ENCODE measurements around the gene IL15RA. TPM values are rescaled to one million over a fixed set of nuclear protein-coding genes. Genes with fewer than 3 reads are reported as not detected.

The IL15RA gene
- total RNA-seq, 1 donor from 2014 or later, result 3.1 TPM

- TF ChIP-seq EZH2 (IDR thresholded peaks at IDR 0.05; ENCODE audit: insufficient read depth, low read length) (peak; percentile 51), CTCF (IDR thresholded peaks at IDR 0.05; ENCODE audit: insufficient read depth, low read depth, low read length) (no peak)
- DNase-seq (ENCODE audit: low read depth), result peak; percentile 46
These were observed 552 bp downstream of the IL15RA start for GRCh38 chr10:5976512-5977470.

GRCh38 chr10:5975641-5976473 lies 1.5 kb downstream of the IL15RA start:
- Histone ChIP-seq H3K4me1 (ENCODE audit: insufficient read depth, low read length) (peaks cover 3% of the 10 kb centered on the region), H3K9ac (ENCODE audit: low read length) (peak overlapping the region; percentile 74), H3K4me3 (ENCODE audit: insufficient read depth, low read depth, low read length) (peak overlapping the region; percentile 78), H3K4me2 (ENCODE audit: low read length) (peak overlapping the region; percentile 98), H3K9me3 (ENCODE audit: insufficient read depth, low read depth, low read length) (no peaks in the 10 kb centered on the region), H2AFZ (ENCODE audit: low read depth, low read length) (peak overlapping the region; percentile 96), H4K20me1 (ENCODE audit: insufficient read depth, low read length) (no peaks in the 10 kb centered on the region), H3K27ac (ENCODE audit: low read depth, low read length) (no peak overlapping the region), H3K27me3 (ENCODE audit: insufficient read depth, low read length) (peaks cover 2% of the 10 kb centered on the region), H3K79me2 (ENCODE audit: insufficient read depth, low read length) (no peaks in the 10 kb centered on the region), H3K36me3 (ENCODE audit: insufficient read depth, low read length) (no peaks in the 10 kb centered on the region)
- H3K27me3 Mint-ChIP-seq (ENCODE audit: low read depth, unreplicated experiment), result peaks cover 22% of the 10 kb centered on the region
- no peaks in the 10 kb centered on the region for H3K36me3 Mint-ChIP-seq (ENCODE audit: low read depth, unreplicated experiment)
- H3K27ac Mint-ChIP-seq (ENCODE audit: unreplicated experiment), result no peak overlapping the region
- peak; percentile 8 for DNase-seq (ENCODE audit: low read depth)
- H3K4me1 Mint-ChIP-seq (ENCODE audit: low read depth, unreplicated experiment), result no peaks in the 10 kb centered on the region
- peak overlapping the region; percentile 86 for H3K4me3 Mint-ChIP-seq (ENCODE audit: unreplicated experiment)
- no peak for TF ChIP-seq CTCF (IDR thresholded peaks at IDR 0.05; ENCODE audit: insufficient read depth, low read depth, low read length)
- no peak for TF ChIP-seq EZH2 (IDR thresholded peaks at IDR 0.05; ENCODE audit: insufficient read depth, low read length)
- FAIRE-seq, result no peak
- H3K9me3 Mint-ChIP-seq (ENCODE audit: unreplicated experiment), result no peaks in the 10 kb centered on the region

More at GRCh38 chr10:5976512-5977470, 552 bp downstream of the IL15RA start:
- H3K27ac ChIP-seq (ENCODE audit: low read depth, low read length), result no peak overlapping the region
- Mint-ChIP-seq H3K36me3 (ENCODE audit: low read depth, unreplicated experiment) (no peaks in the 10 kb centered on the region), H3K9me3 (ENCODE audit: unreplicated experiment) (no peaks in the 10 kb centered on the region), H3K4me1 (ENCODE audit: low read depth, unreplicated experiment) (no peaks in the 10 kb centered on the region), H3K27ac (ENCODE audit: unreplicated experiment) (no peak overlapping the region), H3K27me3 (ENCODE audit: low read depth, unreplicated experiment) (peaks cover 27% of the 10 kb centered on the region), H3K4me3 (ENCODE audit: unreplicated experiment) (peak overlapping the region; percentile 86)
- no peaks in the 10 kb centered on the region for H3K79me2 ChIP-seq (ENCODE audit: insufficient read depth, low read length)
- H4K20me1 ChIP-seq (ENCODE audit: insufficient read depth, low read length), result no peaks in the 10 kb centered on the region
- peak overlapping the region; percentile 78 for H3K4me3 ChIP-seq (ENCODE audit: insufficient read depth, low read depth, low read length)
- H3K9me3 ChIP-seq (ENCODE audit: insufficient read depth, low read depth, low read length), result no peaks in the 10 kb centered on the region
- no peaks in the 10 kb centered on the region for H3K36me3 ChIP-seq (ENCODE audit: insufficient read depth, low read length)
- peaks cover 3% of the 10 kb centered on the region for H3K4me1 ChIP-seq (ENCODE audit: insufficient read depth, low read length)
- peak overlapping the region; percentile 98 for H3K4me2 ChIP-seq (ENCODE audit: low read length)
- peaks cover 2% of the 10 kb centered on the region for H3K27me3 ChIP-seq (ENCODE audit: insufficient read depth, low read length)
- peak overlapping the region; percentile 96 for H2AFZ ChIP-seq (ENCODE audit: low read depth, low read length)
- H3K9ac ChIP-seq (ENCODE audit: low read length), result peak overlapping the region; percentile 74
- no peak for FAIRE-seq
